ENCODE results near the gene SMAD2. TPM values are rescaled to one million over a fixed set of nuclear protein-coding genes. Genes with fewer than 3 reads are reported as not detected.

SMAD2 gene
- total and polyA plus RNA-seq, 2 of the 8 experiments (the other 6 are each of a cell fraction or from before 2014, with no cell fraction given) = 28.4 to 124 TPM

DNA sequence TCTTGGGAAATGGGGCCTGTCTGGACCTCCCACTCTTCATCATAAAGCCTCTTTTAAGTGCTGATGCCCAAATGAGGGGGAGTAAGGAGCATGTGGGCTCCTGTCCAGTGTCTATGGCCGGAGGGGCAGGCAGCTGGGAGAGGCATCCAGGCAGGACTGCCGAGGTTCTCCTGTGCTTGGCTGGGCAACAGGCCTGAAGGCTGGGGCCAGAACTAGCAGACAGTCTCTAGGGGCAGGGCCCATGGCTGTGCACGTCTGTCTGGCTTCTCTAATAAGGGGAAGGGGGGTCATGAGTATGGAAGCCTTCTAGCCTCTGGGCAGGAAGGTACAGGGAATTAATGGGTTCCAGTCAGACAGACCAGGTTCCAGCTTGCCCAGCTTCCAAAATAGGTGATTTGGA is 128.6 kb downstream of the SMAD2 start:
- Histone ChIP-seq H4K5ac (ENCODE audit: insufficient read length, low read depth, low read length) (no peak overlapping the region), H3K79me2 (ENCODE audit: control insufficient read depth in 1 of 2, insufficient read depth in 2 of 2, low read length in 2 of 2) (no peaks in the 10 kb centered on the region), H3K14ac (ENCODE audit: insufficient read length) (no peak overlapping the region), H3K27me3 (replicated peaks in 1 of 4; ENCODE audit: control insufficient read depth in 3 of 4, extremely low read depth in 1 of 4, insufficient read depth in 3 of 4, low read length in 3 of 4) (no peaks in the 10 kb centered on the region), H2BK12ac (ENCODE audit: low read depth, low read length) (no peak overlapping the region), H3K9me3 (ENCODE audit: insufficient read depth in 2 of 2, low read depth in 1 of 2, low read length in 1 of 2) (no peaks in the 10 kb centered on the region; a peak in 1 of 4 replicates), H3K23ac (ENCODE audit: insufficient read length) (no peak overlapping the region), H2AK5ac (ENCODE audit: low read depth, low read length) (no peak overlapping the region), H2BK5ac (ENCODE audit: low read depth, low read length) (no peak overlapping the region), H3K27ac (ENCODE audit: low read depth, low read length) (no peak overlapping the region), H2BK20ac (ENCODE audit: low read length) (no peak overlapping the region), H3K79me1 (ENCODE audit: low read depth, low read length) (no peaks in the 10 kb centered on the region), H2AFZ (ENCODE audit: low read length) (no peak overlapping the region), H3K18ac (ENCODE audit: extremely low read depth, low read length) (no peak overlapping the region), H4K8ac (ENCODE audit: extremely low read depth, insufficient read depth, low read length) (no peak overlapping the region), H3K36me3 (ENCODE audit: control insufficient read depth in 2 of 4, insufficient read depth in 4 of 4, low read length in 3 of 4) (no peaks in the 10 kb centered on the region), H2BK120ac (replicated peaks; ENCODE audit: low read depth, low read length) (no peak overlapping the region), H4K91ac (replicated peaks; ENCODE audit: insufficient read length, low read length) (no peak overlapping the region), H3K9ac (replicated peaks in 1 of 4; ENCODE audit: extremely low read depth in 1 of 4, low read depth in 3 of 4, low read length in 3 of 4) (no peak overlapping the region), H2BK15ac (ENCODE audit: low read length) (no peak overlapping the region), H3K4ac (replicated peaks; ENCODE audit: insufficient read length, low read depth, low read length) (no peak overlapping the region), H3K4me2 (ENCODE audit: insufficient read depth in 1 of 2, low read depth in 2 of 2, low read length in 2 of 2) (no peak overlapping the region), H3K4me1 (replicated peaks in 1 of 4; ENCODE audit: control insufficient read depth in 3 of 4, insufficient read depth in 4 of 4, low read length in 3 of 4) (peaks cover 0 to 3% (median 0%) of the 10 kb centered on the region in 4 experiments; a peak in 2 of 7 replicates), H3K23me2 (ENCODE audit: low read depth, low read length) (peaks cover 2% of the 10 kb centered on the region; the same call in 1 of the 2 replicates), H4K20me1 (replicated peaks in 1 of 2; ENCODE audit: control insufficient read depth in 1 of 2, insufficient read depth in 2 of 2, low read length in 2 of 2) (no peaks in the 10 kb centered on the region), H3K4me3 (ENCODE audit: extremely low read depth in 1 of 4, insufficient read depth in 2 of 4, low read depth in 3 of 4, low read length in 4 of 4) (no peak overlapping the region), H3K56ac (replicated peaks; ENCODE audit: insufficient read length, low read depth, low read length) (no peak overlapping the region)
- CTCF ChIA-PET (ENCODE audit: partially characterized antibody) = interaction anchor here (0.5 to 2.3 kb wide), 2 partner anchors 12 to 184 kb away, joined by 3 to 7 read pairs; no protein-coding TSS in a partner anchor
- DNase-seq (ENCODE audit: low read depth in 1 of 2, low spot score in 2 of 2) (no peak), FAIRE-seq (no peak)
- POLR2A ChIA-PET (ENCODE audit: partially characterized antibody) = no interaction called here
- WGBS, 2 experiments (ENCODE audit: extremely low coverage in 1 of 2, insufficient coverage in 1 of 2, insufficient read length in 1 of 2, insufficient replicate concordance in 2 of 2, low coverage in 1 of 2, low lambda C conversion rate in 2 of 2, missing lambda C conversion rate in 1 of 2) = 83% methylated on average over 3 of the region's 3 CpGs; no CpG with 5 or more reads in 1 of the 2 experiments
- TF ChIP-seq, protein P1, sequence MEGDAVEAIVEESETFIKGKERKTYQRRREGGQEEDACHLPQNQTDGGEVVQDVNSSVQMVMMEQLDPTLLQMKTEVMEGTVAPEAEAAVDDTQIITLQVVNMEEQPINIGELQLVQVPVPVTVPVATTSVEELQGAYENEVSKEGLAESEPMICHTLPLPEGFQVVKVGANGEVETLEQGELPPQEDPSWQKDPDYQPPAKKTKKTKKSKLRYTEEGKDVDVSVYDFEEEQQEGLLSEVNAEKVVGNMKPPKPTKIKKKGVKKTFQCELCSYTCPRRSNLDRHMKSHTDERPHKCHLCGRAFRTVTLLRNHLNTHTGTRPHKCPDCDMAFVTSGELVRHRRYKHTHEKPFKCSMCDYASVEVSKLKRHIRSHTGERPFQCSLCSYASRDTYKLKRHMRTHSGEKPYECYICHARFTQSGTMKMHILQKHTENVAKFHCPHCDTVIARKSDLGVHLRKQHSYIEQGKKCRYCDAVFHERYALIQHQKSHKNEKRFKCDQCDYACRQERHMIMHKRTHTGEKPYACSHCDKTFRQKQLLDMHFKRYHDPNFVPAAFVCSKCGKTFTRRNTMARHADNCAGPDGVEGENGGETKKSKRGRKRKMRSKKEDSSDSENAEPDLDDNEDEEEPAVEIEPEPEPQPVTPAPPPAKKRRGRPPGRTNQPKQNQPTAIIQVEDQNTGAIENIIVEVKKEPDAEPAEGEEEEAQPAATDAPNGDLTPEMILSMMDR (IDR thresholded peaks at IDR 0.05; ENCODE audit: control extremely low read depth in 1 of 3, insufficient read depth in 1 of 3, low read depth in 1 of 3, low read length in 3 of 3) = no peak
- TF ChIP-seq NANOG (IDR thresholded peaks at IDR 0.05; ENCODE audit: insufficient read depth, low read depth, low read length, poor library complexity, severe bottlenecking) (no peak), MAFK (IDR thresholded peaks at IDR 0.05; ENCODE audit: low read depth, low read length) (no peak), GTF2F1 (IDR thresholded peaks at IDR 0.05; ENCODE audit: borderline replicate concordance, low read depth, low read length) (no peak), POLR2A (IDR thresholded peaks at IDR 0.05; ENCODE audit: control extremely low read depth in 1 of 2, low read depth in 2 of 2, low read length in 2 of 2) (no peak), JUND (IDR thresholded peaks at IDR 0.05; ENCODE audit: low read length) (no peak), CREB1 (IDR thresholded peaks at IDR 0.05) (no peak), JUN (IDR thresholded peaks at IDR 0.05; ENCODE audit: low read depth, low read length) (no peak), ZNF274 (IDR thresholded peaks at IDR 0.05; ENCODE audit: borderline replicate concordance, extremely low read depth, low read length) (no peak)
